CD1c-positive myeloid dendritic cell (primary cell): ENCODE results near the gene VAPA.

Experiments
- DNase-seq: peaks from one replicate; pipeline ENCODE4 v3.0.0-alpha.2; 2016; ENCODE audit errors: extremely low spot score

Gene VAPA

GRCh38 chr18:9973470-9973869, 59.7 kb downstream of the VAPA start:
- no peak for DNase-seq

- DNase-seq: no peak
Measured at GRCh38 chr18:9974279-9974915, 60.6 kb downstream of the VAPA start.

GRCh38 chr18:9975658-9976057, 61.8 kb downstream of the VAPA start:
- DNase-seq: no peak

DNA sequence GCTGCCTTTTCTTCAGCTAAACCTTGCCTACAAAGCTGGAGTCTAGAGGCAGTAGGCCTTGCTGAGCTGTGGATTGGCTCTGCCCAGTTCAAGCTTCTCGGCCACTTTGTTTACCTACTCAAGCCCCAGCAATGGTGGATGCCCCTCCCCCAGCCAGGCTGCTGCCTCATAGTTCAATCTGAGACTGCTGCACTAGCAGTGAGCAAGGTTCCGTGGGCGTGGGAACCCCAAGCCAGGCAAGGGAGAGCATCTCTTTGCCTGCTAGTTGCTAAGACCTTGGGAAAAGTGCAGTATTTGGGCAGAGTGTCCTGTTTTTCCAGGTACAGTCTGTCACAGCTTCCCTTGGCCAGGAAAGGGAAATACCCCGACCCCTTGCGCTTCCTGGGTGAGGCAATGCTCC, 68.9 kb downstream of the VAPA start:
- DNase-seq: no peak

- DNase-seq: no peak
Measured at GRCh38 chr18:9984080-9984479, 70.3 kb downstream of the VAPA start.

DNA sequence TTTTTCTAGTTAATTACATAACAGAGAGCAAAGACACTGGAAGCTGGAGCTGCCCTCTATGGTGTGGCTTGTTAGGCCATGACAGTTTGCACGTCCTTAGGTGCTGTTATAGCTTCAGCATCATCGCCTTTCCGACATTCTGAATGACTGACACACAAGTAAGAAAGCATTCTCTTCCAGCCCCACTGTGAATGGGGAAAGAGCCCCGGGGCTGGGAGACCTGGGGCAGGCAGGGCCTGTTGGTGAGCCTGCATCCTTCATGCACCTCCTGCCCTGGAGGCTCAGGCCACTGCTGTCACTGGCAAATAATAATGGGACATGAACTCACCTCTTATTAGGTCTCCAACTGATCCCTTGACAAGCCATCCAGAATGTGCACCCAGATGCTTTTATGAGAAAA, 71.8 kb downstream of the VAPA start:
- DNase-seq: no peak

DNA sequence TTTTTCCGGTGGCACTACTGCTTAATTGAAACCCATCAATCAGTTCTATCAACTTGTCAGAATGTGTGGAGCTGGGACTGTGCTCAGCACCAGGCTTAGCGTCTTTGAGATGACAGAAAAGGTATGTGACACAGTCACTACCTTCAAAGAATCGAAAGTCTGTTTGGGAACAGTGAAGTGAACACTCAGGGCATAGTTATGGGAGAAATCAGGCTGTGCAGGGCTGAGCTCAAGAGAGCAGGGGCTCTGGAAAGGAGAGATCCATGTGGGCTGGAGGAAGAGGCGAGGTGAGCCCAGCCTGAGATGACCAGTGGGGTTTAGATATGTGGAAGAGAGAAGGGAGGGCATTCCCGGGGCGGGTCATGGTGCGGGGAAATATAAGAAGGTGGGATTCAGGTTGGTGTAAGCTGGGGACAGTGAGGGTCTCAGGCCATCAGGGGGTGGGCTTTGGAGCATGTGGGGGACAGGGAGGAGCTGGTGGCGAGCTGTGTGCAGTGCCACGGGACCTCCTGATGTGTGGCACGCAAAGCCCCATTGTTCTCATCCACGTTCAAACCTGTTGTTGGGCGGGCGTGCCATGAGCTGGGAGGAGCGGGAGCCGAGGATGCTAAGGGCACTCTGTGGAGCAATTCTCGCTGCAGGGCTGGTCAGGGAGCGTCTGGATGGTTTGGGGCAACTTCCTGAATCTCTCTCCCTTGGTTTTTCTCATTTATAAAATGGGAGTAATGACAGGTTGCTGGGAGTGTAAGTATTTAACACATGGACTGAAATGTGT, 72.5 kb downstream of the VAPA start:
- no peak for DNase-seq

DNA sequence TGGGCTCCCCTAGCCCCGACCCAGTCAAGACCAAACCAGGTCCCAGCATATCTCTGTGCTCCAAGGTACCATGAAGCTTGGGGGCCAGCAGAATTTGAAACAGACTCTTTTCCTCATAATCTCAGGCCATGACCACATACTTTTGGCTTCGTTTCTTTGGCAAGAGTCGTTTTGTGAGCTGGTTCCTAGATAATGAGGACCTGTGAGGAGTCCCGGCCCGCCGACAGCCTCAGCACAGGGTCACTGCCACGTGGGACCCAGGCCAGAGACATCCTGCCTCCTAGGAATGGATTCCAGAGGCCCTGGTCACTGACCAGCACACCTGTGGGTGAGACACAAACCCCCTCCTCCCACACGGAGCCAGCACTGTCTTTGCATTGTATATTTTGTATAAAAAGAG, 73.5 kb downstream of the VAPA start:
- DNase-seq: no peak

GRCh38 chr18:9987931-9988330, 74.1 kb downstream of the VAPA start:
- no peak for DNase-seq

DNA sequence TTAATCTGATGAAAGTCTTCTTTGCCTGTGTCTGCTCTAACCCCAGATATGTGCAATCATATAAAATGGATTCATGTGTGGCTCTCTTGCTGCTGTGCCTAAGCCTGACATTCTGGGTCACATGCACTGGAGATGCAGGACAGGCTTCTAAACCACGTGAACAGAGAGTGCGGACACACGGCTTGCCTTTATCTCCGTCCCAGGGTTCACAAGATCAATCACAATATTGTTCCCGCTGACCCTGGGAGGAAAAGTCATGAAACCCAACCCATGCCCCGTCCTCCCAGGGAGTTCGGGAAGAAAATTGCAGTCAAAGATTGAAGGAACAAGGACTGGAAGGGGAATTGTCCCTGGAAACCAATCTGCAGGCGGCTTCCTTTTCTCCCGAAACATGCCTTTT, 74.8 kb downstream of the VAPA start:
- no peak for DNase-seq

GRCh38 chr18:9989481-9989880, 75.7 kb downstream of the VAPA start:
- DNase-seq: peak; percentile 58

- peak; percentile 55 for DNase-seq
Measured at GRCh38 chr18:9991011-9992000, 77.5 kb downstream of the VAPA start.

DNA sequence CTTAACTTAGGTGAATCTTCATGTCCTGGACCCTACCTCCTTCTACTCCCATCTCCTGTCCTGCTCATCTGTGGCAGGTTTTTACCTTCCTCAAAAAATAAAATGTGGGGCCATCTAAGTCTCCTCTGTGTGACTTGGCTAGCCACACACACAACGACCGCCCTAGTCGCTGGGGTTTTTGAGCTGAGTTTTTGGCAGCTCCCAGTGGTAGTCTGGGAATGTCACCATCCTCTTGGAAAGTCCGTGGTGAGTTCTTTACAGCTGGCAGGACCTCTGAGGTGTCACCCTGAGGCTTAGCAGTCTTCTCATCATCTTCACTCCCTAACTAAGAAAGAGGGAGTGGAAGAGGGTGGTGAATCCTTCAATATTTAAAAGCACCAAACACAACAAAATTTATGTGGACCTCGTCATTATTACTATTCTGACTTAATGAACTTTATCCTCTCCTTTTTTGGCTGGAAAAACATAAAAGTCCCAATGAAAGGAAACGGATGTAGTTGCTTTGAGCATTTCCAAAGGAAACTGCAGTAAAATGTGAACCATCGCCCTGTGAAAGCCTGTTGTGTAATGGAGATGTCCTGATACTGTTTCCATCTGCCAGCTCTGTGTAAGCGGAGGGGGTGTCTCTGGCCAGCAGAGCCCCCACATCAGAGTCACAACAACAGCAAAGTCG, 78.6 kb downstream of the VAPA start:
- no peak for DNase-seq

DNA sequence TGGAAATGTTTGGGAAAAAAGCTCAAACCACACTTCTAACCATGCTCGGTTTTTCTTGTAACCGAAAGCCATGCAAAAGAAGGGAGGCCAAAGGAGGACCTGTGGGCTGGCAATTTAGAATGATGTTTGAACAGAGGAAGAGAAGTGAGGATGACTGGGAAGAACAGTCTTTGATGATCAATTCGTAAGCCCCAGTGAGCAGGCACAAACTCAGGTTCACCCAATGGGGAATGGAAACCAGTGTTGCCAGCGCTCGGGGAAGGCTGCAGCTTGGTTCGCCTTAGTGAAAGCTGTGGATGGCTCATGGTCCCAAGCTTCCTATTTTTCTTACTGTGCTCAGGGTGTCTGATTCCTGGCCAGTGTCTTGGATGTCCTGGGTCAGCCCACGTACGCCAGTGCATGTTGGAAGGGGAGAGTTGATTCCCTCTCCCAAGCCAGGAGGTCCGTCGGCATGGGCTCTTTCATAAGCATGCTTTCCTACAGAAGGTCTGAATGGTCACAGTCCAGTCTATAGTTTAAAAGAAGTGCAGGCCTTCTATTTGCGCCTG, 79.2 kb downstream of the VAPA start:
- DNase-seq: no peak

DNA sequence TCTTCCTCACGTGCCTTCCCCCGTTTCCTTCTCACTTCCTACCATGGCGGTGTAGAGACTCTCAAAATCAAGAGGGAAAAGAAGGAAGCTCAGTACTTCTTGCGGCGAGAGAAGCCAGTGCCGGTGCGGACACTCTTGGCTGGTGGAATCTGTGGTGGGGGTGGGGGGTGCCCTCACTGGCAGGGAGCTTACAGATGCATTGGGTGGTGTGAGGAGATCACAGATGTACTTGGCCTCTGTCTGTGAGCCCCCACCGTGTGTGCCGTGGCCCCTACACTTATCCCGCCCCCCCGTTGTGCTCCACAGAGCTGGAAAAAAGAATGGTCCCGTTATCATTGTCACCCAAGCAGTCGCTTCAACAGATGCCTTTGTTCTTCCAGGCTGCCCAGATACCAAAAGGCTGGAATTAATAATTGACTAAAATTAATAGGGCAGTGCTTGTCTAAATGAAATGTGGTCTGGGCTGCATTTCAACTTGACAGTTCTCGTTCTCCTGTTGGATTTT, 79.8 kb downstream of the VAPA start:
- DNase-seq: no peak

DNA sequence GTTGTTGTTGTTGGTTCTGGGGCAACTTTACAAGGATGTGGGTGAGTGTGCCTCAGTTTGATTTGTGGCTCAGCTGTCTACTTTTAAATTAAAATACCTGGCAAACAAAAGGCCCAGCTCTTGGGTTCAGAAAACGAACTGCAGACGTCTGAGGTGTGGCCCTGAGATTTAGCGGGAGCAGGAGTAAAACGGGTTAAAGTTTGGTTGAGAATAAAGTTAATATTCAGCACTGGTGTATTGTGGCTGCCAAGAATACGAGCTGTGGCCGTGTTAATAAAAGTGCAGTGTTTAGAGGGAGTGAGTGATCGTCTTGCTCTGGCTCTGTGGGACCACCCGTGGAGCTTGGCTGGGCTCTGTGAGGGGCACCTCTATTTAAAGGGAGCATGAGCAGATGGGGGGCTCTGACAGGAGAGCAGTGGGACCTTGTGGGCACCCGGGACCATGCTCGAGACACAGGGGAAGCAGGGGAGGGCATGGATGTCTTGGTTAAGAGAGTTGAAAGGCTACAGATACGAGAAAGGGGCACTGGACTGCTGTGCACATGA, 80.3 kb downstream of the VAPA start:
- DNase-seq: no peak

- DNase-seq: no peak
Measured at GRCh38 chr18:9994701-9995235, 81.0 kb downstream of the VAPA start.

GRCh38 chr18:9995631-9996030, 81.8 kb downstream of the VAPA start:
- DNase-seq: no peak

- no peak for DNase-seq
Measured at GRCh38 chr18:9996094-9996493, 82.3 kb downstream of the VAPA start.

GRCh38 chr18:9997711-9998110, 83.9 kb downstream of the VAPA start:
- no peak for DNase-seq

- no peak for DNase-seq
Measured at GRCh38 chr18:9998330-9998729, 84.5 kb downstream of the VAPA start.
